ELF-1 (cell line): Measurements from ENCODE around the gene SCAANT1.

ENCODE experiments used
- DNase-seq: peaks from one replicate; pipeline ENCODE4 v3.0.0-alpha.2; 2016; ENCODE audit warnings: low read depth, low spot score

The SCAANT1 gene

GRCh38 chr3:63900459-63900858, 11.7 kb downstream of the SCAANT1 start:
- no peak for DNase-seq

GRCh38 chr3:63900010-63900409, 12.2 kb downstream of the SCAANT1 start:
- DNase-seq: no peak

- no peak for DNase-seq
These were observed 15.7 kb downstream of the SCAANT1 start for GRCh38 chr3:63896332-63897030.

- no peak for DNase-seq
These were observed 16.6 kb downstream of the SCAANT1 start for GRCh38 chr3:63895422-63896189.

- no peak for DNase-seq
These were observed 19.3 kb downstream of the SCAANT1 start for GRCh38 chr3:63892773-63893352.

GRCh38 chr3:63891518-63891917, 20.7 kb downstream of the SCAANT1 start:
- DNase-seq: no peak

- DNase-seq: no peak
These were observed 25.3 kb downstream of the SCAANT1 start for GRCh38 chr3:63886858-63887257.

- DNase-seq: no peak
These were observed 31.5 kb downstream of the SCAANT1 start for GRCh38 chr3:63880653-63881052.

GRCh38 chr3:63878394-63879060, 33.7 kb downstream of the SCAANT1 start:
- no peak for DNase-seq

GRCh38 chr3:63877737-63878393, 34.3 kb downstream of the SCAANT1 start:
- DNase-seq: no peak

- no peak for DNase-seq
These were observed 35.9 kb downstream of the SCAANT1 start for GRCh38 chr3:63876260-63876659.

GRCh38 chr3:63875510-63875909, 36.7 kb downstream of the SCAANT1 start:
- no peak for DNase-seq

GRCh38 chr3:63874769-63875168, 37.4 kb downstream of the SCAANT1 start:
- DNase-seq: no peak

- peak; percentile 15 for DNase-seq
These were observed 39.9 kb downstream of the SCAANT1 start for GRCh38 chr3:63872135-63872924.

GRCh38 chr3:63870615-63871005, 41.6 kb downstream of the SCAANT1 start:
- DNase-seq: no peak

GRCh38 chr3:63869940-63870614, 42.1 kb downstream of the SCAANT1 start:
- DNase-seq: no peak

- no peak for DNase-seq
These were observed 45.0 kb downstream of the SCAANT1 start for GRCh38 chr3:63867225-63867624.

GRCh38 chr3:63864965-63865327, 47.2 kb downstream of the SCAANT1 start:
- no peak for DNase-seq

GRCh38 chr3:63864008-63864964, 47.9 kb downstream of the SCAANT1 start:
- DNase-seq: peak; percentile 32
